ENCODE data around the gene AP1S1. TPM values are rescaled to one million over a fixed set of nuclear protein-coding genes. Genes with fewer than 3 reads are reported as not detected.

The AP1S1 gene
- polyA plus RNA-seq, 1 donor (not counting 4 experiments of a cell fraction or from before 2014, with no cell fraction given), result 279 TPM

GRCh38 chr7:101169838-101170551 is 15.7 kb downstream of the AP1S1 start:
- H3K4me1 ChIP-seq (ENCODE audit: control insufficient read depth, extremely low read depth, insufficient read depth, low read length), result peaks cover 38% of the 10 kb centered on the region

GRCh38 chr7:101170617-101171441 is 16.6 kb downstream of the AP1S1 start:
- Histone ChIP-seq H3K4me1 (ENCODE audit: control insufficient read depth, extremely low read depth, insufficient read depth, low read length) (peaks cover 35% of the 10 kb centered on the region), H2AFZ (ENCODE audit: control insufficient read depth, low read length) (no peak overlapping the region), H3K9me3 (ENCODE audit: control insufficient read depth, low read depth, low read length) (no peaks in the 10 kb centered on the region), H4K20me1 (ENCODE audit: control insufficient read depth, extremely low read depth, insufficient read depth, low read length) (peaks cover 3% of the 10 kb centered on the region), H3K27me3 (ENCODE audit: control insufficient read depth, extremely low read depth, insufficient read depth, low read length) (peaks cover 97% of the 10 kb centered on the region), H3K36me3 (ENCODE audit: control insufficient read depth in 2 of 2, extremely low read depth in 1 of 2, insufficient read depth in 2 of 2, low read length in 2 of 2) (no peaks in the 10 kb centered on the region), H3K4me2 (ENCODE audit: control insufficient read depth, extremely low read depth, insufficient read depth, low read depth, low read length) (no peak overlapping the region), H3K9ac (ENCODE audit: control insufficient read depth, extremely low read depth, insufficient read depth, low read length) (no peak overlapping the region), H3K9me1 (ENCODE audit: control insufficient read depth, extremely low read depth, insufficient read depth, low read length) (no peaks in the 10 kb centered on the region), H3K79me2 (ENCODE audit: control insufficient read depth, insufficient read depth, low read length) (no peaks in the 10 kb centered on the region), H3K4me3 (ENCODE audit: control insufficient read depth in 2 of 3, extremely low read depth in 1 of 3, insufficient read depth in 2 of 3, low read depth in 1 of 3, low read length in 3 of 3) (no peak overlapping the region), H3K27ac (ENCODE audit: control insufficient read depth, insufficient read depth, low read length) (no peak overlapping the region)
- dilution Hi-C loops (cut with MboI; ENCODE audit: extremely low pct_ligation_motif_present, low sequenced_read_pairs), result no loop called here
- TF ChIP-seq CTCF (optimal IDR thresholded peaks at IDR 0.05 in 1 of 3, IDR thresholded peaks at IDR 0.05 in 1 of 3, conservative IDR thresholded peaks at IDR 0.05 in 1 of 3; ENCODE audit: extremely low read depth in 1 of 3, insufficient read depth in 2 of 3, low read length in 3 of 3) (no peak), EZH2 (IDR thresholded peaks at IDR 0.05; ENCODE audit: low read length) (peak; percentile 18)
- DNase-seq (ENCODE audit: low read depth, low spot score) (no peak), FAIRE-seq (no peak)

More at GRCh38 chr7:101169838-101170551, 15.7 kb downstream of the AP1S1 start:
- TF ChIP-seq EZH2 (IDR thresholded peaks at IDR 0.05; ENCODE audit: low read length) (no peak), CTCF (optimal IDR thresholded peaks at IDR 0.05 in 1 of 3, IDR thresholded peaks at IDR 0.05 in 1 of 3, conservative IDR thresholded peaks at IDR 0.05 in 1 of 3; ENCODE audit: extremely low read depth in 1 of 3, insufficient read depth in 2 of 3, low read length in 3 of 3) (peak; percentile 94 to 97 (median 95))
- DNase-seq (ENCODE audit: low read depth, low spot score) (no peak), FAIRE-seq (peak; percentile 60)
- Histone ChIP-seq H3K9ac (ENCODE audit: control insufficient read depth, extremely low read depth, insufficient read depth, low read length) (no peak overlapping the region), H3K36me3 (ENCODE audit: control insufficient read depth in 2 of 2, extremely low read depth in 1 of 2, insufficient read depth in 2 of 2, low read length in 2 of 2) (no peaks in the 10 kb centered on the region), H3K9me1 (ENCODE audit: control insufficient read depth, extremely low read depth, insufficient read depth, low read length) (no peaks in the 10 kb centered on the region), H3K27ac (ENCODE audit: control insufficient read depth, insufficient read depth, low read length) (no peak overlapping the region), H3K9me3 (ENCODE audit: control insufficient read depth, low read depth, low read length) (no peaks in the 10 kb centered on the region), H3K79me2 (ENCODE audit: control insufficient read depth, insufficient read depth, low read length) (no peaks in the 10 kb centered on the region), H2AFZ (ENCODE audit: control insufficient read depth, low read length) (no peak overlapping the region), H3K4me2 (ENCODE audit: control insufficient read depth, extremely low read depth, insufficient read depth, low read depth, low read length) (peak overlapping the region; percentile 66), H3K4me3 (ENCODE audit: control insufficient read depth in 2 of 3, extremely low read depth in 1 of 3, insufficient read depth in 2 of 3, low read depth in 1 of 3, low read length in 3 of 3) (peak overlapping the region in 1 of 3 experiments; percentile 4), H4K20me1 (ENCODE audit: control insufficient read depth, extremely low read depth, insufficient read depth, low read length) (peaks cover 3% of the 10 kb centered on the region), H3K27me3 (ENCODE audit: control insufficient read depth, extremely low read depth, insufficient read depth, low read length) (peaks cover 94% of the 10 kb centered on the region)
- dilution Hi-C loops (cut with MboI; ENCODE audit: extremely low pct_ligation_motif_present, low sequenced_read_pairs), result no loop called here

Measured in keratinocyte (primary cell).